ENCODE results near the gene ZNF606.
"Not testable (repeated sequence)": the region's sequence is repeated elsewhere in the genome, so short reads cannot be mapped to it uniquely, and the experiment has no call there.

Gene ZNF606

GRCh38 chr19:58010507-58010906, 7.9 kb upstream of the ZNF606 start:
- no peak for DNase-seq (ENCODE audit: low read depth in 2 of 2)

GRCh38 chr19:58009666-58010301, 7.2 kb upstream of the ZNF606 start:
- DNase-seq (ENCODE audit: low read depth in 2 of 2) = peak; percentile 39 to 47

- no peak for DNase-seq (ENCODE audit: low read depth in 2 of 2)
These were observed 6.7 kb upstream of the ZNF606 start for GRCh38 chr19:58009301-58009665.

- not testable (repeated sequence) for DNase-seq (ENCODE audit: low read depth in 2 of 2)
These were observed 6.3 kb upstream of the ZNF606 start for GRCh38 chr19:58008877-58009276.

DNA sequence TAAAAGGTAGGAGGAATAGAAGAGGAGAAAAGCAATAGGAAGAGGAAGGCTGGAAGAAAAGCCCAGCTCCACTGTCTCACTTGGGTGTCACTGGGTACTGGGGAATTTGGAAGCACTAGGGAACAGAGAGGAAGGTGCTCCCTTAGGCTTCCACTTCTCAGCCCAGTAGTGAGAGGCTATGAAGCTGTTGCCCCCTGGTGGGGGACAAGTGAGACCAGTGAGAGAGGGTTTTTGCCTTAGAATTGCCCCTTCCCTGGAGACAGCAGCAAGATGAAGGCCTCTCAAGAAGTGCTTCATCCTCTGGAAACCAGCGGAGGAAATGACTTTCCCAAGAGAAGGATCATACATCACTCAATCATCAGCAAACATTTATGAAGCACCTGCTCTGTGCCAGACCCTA, 4.7 kb upstream of the ZNF606 start:
- DNase-seq (ENCODE audit: low read depth in 2 of 2) = no peak

- DNase-seq (ENCODE audit: low read depth in 2 of 2) = no peak
These were observed 681 bp upstream of the ZNF606 start for GRCh38 chr19:58003174-58003828.

DNA sequence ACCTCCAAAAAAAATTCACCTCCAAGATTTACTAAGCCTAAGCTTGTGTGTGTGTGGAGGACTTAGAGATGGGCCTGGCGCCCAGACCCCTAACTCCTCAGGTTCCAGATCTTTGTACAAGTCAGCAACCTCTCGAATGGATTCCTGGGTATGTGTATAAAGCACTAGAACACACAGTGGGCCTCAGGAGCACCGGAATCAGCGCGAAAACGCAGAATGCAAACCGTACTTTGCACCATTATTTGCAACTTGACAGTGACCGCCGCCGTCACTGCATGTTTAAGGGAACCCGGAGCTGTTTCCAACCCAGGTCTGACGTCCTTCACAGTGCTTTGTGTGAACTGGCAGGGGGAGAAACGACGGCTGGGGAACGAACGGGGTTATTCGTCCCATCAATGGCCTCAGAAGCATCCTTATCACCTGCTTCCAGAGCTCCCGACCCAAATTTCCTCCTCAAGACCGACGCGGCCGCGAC, 688 bp downstream of the ZNF606 start:
- DNase-seq (ENCODE audit: low read depth in 2 of 2) = no peak

DNA sequence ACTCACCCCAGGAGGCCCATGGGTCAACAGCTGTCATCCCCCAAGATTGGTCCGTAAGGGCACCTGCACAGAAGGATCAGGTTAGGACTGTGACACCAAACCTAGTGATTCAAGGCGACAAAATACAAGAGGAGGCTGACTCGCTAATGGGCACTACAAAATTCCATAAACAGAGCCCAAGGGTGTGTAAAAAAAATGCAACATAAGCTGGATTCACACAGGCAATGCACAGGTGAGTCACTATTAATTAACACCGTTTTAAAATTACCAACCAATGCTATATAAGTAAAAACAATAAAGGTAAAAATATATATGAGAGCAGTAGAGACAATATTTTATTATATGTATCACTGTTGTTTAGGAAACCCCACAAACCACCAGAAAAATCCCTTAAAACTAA, 1.9 kb downstream of the ZNF606 start:
- DNase-seq (ENCODE audit: low read depth in 2 of 2) = no peak

- DNase-seq (ENCODE audit: low read depth in 2 of 2) = no peak
These were observed 9.8 kb downstream of the ZNF606 start for GRCh38 chr19:57992841-57993240.

DNA sequence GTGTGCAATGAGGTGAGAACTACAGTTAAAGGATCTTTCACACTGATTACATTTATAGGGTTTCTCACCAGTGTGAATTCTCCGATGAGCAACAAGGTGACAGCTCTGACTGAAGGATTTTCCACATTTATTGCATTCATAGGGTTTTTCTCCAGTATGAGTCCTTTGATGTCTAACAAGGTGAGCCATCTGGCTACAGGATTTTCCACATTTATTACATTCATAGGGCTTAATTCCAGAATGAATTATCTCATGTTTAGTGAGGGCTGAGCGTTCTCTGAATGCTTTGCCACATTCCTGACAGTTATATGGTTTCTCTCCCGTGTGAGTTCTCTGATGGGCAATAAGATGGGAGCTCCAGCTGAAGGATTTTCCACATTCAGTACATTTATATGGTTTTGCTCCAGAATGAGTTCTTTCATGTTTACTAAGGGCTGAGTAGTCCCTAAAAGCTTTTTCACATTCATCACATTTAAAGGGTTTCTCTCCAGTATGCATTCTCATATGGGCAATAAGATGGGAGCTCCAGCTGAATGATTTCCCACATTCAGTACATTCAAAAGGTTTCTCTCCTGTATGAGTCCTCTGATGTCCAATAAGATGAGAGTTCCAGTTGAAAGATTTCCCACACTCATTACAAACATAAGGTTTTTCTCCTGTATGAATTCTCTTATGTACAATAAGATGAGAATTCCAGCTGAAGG, 23.9 kb downstream of the ZNF606 start:
- no peak for DNase-seq (ENCODE audit: low read depth in 2 of 2)

GRCh38 chr19:57974434-57974833, 28.2 kb downstream of the ZNF606 start, which contains the start of gene C19orf18:
Gene C19orf18 (minus strand): TSS chr19:57974534. CDS start chr19:57974432, 102 bp downstream.
- no peak for DNase-seq (ENCODE audit: low read depth in 2 of 2)

- no peak for DNase-seq (ENCODE audit: low read depth in 2 of 2)
These were observed 37.9 kb downstream of the ZNF606 start for GRCh38 chr19:57964761-57965160.

DNA sequence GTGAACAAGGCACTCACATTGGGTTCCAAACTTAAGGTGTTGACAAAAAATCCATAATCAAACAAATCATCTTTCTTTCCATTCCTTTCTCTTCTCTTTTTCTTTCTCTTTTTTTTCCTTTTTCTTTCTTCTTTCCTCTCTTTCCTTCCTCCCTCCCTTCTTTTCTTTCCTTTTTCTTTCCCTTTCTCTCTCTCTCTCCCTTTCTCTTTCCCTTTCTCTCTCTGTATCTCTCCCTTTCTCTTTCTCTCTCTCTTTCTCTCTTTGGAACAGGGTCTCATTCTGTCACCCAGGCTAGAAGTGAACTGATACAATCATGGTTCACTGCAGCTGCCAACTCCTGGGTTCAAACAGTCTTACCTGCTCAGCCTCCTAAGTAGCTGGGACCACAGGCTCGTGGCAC, 40.8 kb downstream of the ZNF606 start:
- DNase-seq (ENCODE audit: low read depth in 2 of 2) = no peak

GRCh38 chr19:57954996-57955395, 47.6 kb downstream of the ZNF606 start:
- no peak for DNase-seq (ENCODE audit: low read depth in 2 of 2)

DNA sequence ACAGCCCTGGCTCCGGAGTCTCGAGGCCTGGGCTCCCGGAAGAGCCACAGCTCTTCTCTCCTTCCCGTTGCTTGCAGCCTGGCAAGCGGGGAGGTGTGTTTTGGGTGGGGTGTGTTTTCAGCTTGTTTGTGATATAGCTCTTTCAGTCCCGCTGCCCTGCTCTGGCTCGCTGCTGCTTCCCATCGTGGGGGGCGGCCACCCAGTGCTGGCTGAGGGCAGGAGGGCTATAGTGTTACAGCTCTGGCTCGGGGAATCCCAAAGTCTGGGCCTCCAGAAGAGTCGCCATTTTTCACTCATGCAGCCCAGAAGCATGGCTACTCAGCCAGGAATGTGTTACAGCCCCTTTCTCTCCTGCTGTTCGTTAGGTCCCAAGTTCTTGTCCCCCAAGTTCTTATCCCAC, 52.9 kb downstream of the ZNF606 start:
- DNase-seq (ENCODE audit: low read depth in 2 of 2) = no peak

- DNase-seq (ENCODE audit: low read depth in 2 of 2) = no peak
These were observed 53.3 kb downstream of the ZNF606 start for GRCh38 chr19:57949296-57949695.

DNA sequence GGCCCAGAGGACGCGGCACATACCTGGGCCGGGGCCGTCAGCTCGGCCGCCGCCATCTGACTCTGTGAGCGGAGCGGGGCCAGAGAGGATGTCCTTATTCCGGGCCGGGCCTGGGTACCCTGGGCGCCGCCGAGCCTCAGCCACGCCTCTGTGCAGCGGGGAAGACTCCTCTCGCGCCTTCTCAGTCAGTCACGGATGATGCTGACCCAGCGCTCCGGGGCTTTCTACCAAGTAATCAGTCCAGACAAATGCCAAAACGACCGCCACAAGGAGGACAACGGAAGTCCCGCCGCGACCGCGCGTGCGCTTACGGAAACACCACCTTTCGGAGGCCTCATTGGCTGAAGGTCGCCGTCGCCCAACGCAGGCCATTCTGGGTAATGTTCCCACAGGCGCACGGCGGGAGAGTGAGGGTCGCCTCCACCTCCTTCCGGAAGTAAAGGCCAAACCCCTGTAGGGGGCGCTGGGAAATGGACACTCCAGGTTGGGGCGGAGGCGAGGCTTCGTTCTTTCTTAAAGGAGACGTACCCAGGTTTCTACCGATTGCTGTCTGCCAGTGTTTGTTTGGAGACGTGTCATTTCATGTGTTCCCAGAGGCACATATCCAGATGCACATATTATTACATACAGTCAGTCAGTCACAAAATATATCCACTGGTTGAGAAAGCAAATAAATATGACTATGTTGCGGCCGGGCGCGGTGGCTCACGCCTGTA, 55.0 kb downstream of the ZNF606 start, which contains the start of gene ZNF256:
TSS of gene ZNF256 (minus strand) at position 288 of the 716 bp plus-strand sequence. CDS start at position 56, 232 bp downstream.
- peak; percentile 83 to 89 for DNase-seq (ENCODE audit: low read depth in 2 of 2)

GRCh38 chr19:57947088-57947418, 55.6 kb downstream of the ZNF606 start:
- DNase-seq (ENCODE audit: low read depth in 2 of 2) = no peak

DNA sequence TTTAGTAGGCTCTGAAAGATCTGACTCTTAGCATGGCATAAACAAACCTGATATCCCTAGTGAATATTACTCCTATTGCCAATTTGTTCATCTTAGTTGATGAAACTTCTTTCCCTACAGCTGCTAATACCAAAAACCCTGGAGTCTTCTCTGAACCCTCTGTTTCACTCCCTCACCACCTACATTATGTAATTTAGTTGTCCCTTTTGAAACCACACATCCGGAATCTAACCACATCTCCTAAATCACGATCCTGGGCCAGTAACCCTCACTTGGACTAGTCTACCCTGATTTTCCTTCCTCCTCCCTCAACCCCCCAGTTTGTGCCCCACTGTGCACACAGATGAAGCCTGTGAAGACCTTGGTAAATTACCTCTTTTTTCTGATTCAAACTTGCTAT, 56.3 kb downstream of the ZNF606 start:
- DNase-seq (ENCODE audit: low read depth in 2 of 2) = no peak

DNA sequence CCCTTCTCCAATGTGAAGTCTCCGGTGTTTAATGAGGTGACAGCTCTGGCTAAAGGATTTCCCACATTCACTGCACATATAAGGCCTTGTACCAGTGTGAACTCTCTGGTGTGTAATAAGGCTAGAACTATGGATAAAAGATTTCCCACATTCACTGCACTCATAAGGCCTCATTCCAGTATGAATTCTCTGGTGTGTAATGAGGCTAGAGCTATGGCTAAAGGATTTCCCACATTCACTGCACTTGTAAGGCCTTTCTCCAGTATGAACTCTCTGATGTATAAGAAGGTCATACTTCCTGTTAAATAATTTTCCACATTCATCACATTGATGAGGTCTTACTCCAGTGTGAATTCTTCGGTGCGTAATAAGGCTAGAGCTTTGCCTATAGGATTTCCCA, 61.0 kb downstream of the ZNF606 start:
- no peak for DNase-seq (ENCODE audit: low read depth in 2 of 2)

DNA sequence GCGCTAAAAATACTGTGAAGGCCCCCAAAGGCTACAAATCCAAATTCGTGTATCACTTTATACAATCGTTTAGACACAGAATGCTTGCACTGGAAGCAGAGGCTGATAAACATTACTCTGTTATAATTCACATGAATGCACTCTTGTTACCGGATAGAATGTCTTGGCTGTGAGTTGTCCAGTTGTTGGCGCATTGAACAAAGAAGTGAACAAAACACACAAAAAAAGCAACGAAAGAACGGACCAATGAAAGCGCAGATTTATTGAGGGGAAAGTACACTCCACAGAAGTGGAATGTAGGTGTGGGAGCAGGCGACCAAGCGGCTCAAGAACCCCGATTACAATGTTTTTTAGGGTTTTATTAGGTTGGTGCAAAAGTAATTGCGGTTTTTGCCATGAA, 66.9 kb downstream of the ZNF606 start:
- no peak for DNase-seq (ENCODE audit: low read depth in 2 of 2)
